Panc1 (cell line): ENCODE measurements around the gene C15orf62.

Source experiments
- POLR2AphosphoS5 ChIP-seq: IDR thresholded peaks from 2 replicates; pipeline ENCODE4 v1.6.1; 2012; ENCODE audit warnings: mild to moderate bottlenecking, low read depth, low read length, moderate library complexity
- REST ChIP-seq, 2 experiments: IDR thresholded peaks; 2 replicates each; pipeline ENCODE4 v1.6.1; 2011 to 2012; ENCODE audit warnings: low read depth in 2 of 2, control low read depth in 1 of 2, low read length in 1 of 2, mild to moderate bottlenecking in 1 of 2, moderate library complexity in 1 of 2; ENCODE audit not compliant: insufficient read depth in 1 of 2

DNA sequence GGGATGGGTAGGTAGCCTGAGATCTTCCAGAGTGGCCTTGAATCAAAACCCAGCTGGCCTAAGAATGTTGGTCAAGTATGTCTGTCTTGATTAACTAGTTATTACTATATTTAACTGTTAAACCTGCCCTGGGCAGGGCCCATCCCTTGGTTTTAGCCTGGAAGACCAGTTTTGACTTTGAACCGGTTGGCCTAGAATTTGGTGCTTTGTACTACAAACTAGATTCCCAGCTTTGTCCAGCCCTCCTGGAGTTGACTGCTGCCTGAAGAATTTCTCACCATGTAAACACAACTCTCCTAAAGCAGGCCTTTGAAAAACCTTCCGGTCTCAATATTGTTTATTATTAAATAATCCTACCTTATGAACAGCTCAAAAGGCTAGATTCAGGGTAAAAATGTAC, 16.0 kb downstream of the C15orf62 start:
- TF ChIP-seq POLR2AphosphoS5 = no peak
- TF ChIP-seq REST (IDR thresholded peaks at IDR 0.05; ENCODE audit: insufficient read depth in 1 of 2, low read depth in 2 of 2, low read length in 1 of 2) = no peak
